ENCODE data around the gene NACC2. TPM values are rescaled to one million over a fixed set of nuclear protein-coding genes. Genes with fewer than 3 reads are reported as not detected.

Gene NACC2
- total and polyA plus RNA-seq, 2 donors from 2014 or later = 7.1 to 30.9 TPM

GRCh38 chr9:135998410-135999071 lies 96.5 kb downstream of the NACC2 start:
- no peak for FAIRE-seq
- TF ChIP-seq CTCF (IDR thresholded peaks at IDR 0.05; ENCODE audit: borderline replicate concordance, extremely low read depth, insufficient read depth) = no peak
- H3K4me3 ChIP-seq (ENCODE audit: low read length in 3 of 3) = no peak overlapping the region
- no peaks in the 10 kb centered on the region for H3K27me3 ChIP-seq (ENCODE audit: control insufficient read depth, insufficient read depth, low read length)
- H3K27ac ChIP-seq (ENCODE audit: low read depth in 2 of 2, low read length in 2 of 2) = no peak overlapping the region
- H3K4me1 ChIP-seq (ENCODE audit: control insufficient read depth in 2 of 3, insufficient read depth in 2 of 3, low read depth in 1 of 3, low read length in 3 of 3) = peaks cover 0 to 17% (median 0%) of the 10 kb centered on the region in 3 donors
- H3K9ac ChIP-seq (ENCODE audit: low read length in 3 of 3) = no peak overlapping the region
- no peaks in the 10 kb centered on the region for H3K36me3 ChIP-seq (ENCODE audit: control insufficient read depth in 2 of 3, insufficient read depth in 3 of 3, low read length in 3 of 3)
- intact Hi-C loops (cut with DNase I) = no loop called here
- no peaks in the 10 kb centered on the region for H3K9me3 ChIP-seq (ENCODE audit: control insufficient read depth in 2 of 3, insufficient read depth in 1 of 3, low read length in 3 of 3)
- DNase-seq = no peak

- Histone ChIP-seq H3K4me3 (ENCODE audit: low read length in 3 of 3) (no peak overlapping the region), H3K36me3 (ENCODE audit: control insufficient read depth in 2 of 3, insufficient read depth in 3 of 3, low read length in 3 of 3) (no peaks in the 10 kb centered on the region), H3K9ac (ENCODE audit: low read length in 3 of 3) (no peak overlapping the region), H3K27ac (ENCODE audit: low read depth in 2 of 2, low read length in 2 of 2) (no peak overlapping the region), H3K9me3 (ENCODE audit: control insufficient read depth in 2 of 3, insufficient read depth in 1 of 3, low read length in 3 of 3) (no peaks in the 10 kb centered on the region), H3K4me1 (ENCODE audit: control insufficient read depth in 2 of 3, insufficient read depth in 2 of 3, low read depth in 1 of 3, low read length in 3 of 3) (peaks cover 0 to 21% (median 0%) of the 10 kb centered on the region in 3 donors), H3K27me3 (ENCODE audit: control insufficient read depth, insufficient read depth, low read length) (no peaks in the 10 kb centered on the region)
- no peak for DNase-seq
- no peak for FAIRE-seq
- intact Hi-C loops (cut with DNase I) = no loop called here
- TF ChIP-seq CTCF (IDR thresholded peaks at IDR 0.05; ENCODE audit: borderline replicate concordance, extremely low read depth, insufficient read depth) = no peak
Measured at GRCh38 chr9:135998016-135998380, 97.1 kb downstream of the NACC2 start.

- FAIRE-seq (no peak), DNase-seq (no peak)
- Histone ChIP-seq H3K27ac (ENCODE audit: low read depth in 2 of 2, low read length in 2 of 2) (no peak overlapping the region), H3K9ac (ENCODE audit: low read length in 3 of 3) (no peak overlapping the region), H3K36me3 (ENCODE audit: control insufficient read depth in 2 of 3, insufficient read depth in 3 of 3, low read length in 3 of 3) (no peaks in the 10 kb centered on the region), H3K27me3 (ENCODE audit: control insufficient read depth, insufficient read depth, low read length) (no peaks in the 10 kb centered on the region), H3K4me3 (ENCODE audit: low read length in 3 of 3) (no peak overlapping the region), H3K4me1 (ENCODE audit: control insufficient read depth in 2 of 3, insufficient read depth in 2 of 3, low read depth in 1 of 3, low read length in 3 of 3) (peaks cover 0 to 19% (median 0%) of the 10 kb centered on the region in 3 donors), H3K9me3 (ENCODE audit: control insufficient read depth in 2 of 3, insufficient read depth in 1 of 3, low read length in 3 of 3) (no peaks in the 10 kb centered on the region)
- no peak for TF ChIP-seq CTCF (IDR thresholded peaks at IDR 0.05; ENCODE audit: borderline replicate concordance, extremely low read depth, insufficient read depth)
- intact Hi-C loops (cut with DNase I) = no loop called here
Measured at GRCh38 chr9:135997090-135998015, 97.7 kb downstream of the NACC2 start.

Data from kidney (tissue), 14 donors.